ENCODE data around the gene CSNK1G1. TPM values are rescaled to one million over a fixed set of nuclear protein-coding genes. Genes with fewer than 3 reads are reported as not detected.

CSNK1G1 gene
- total and polyA plus RNA-seq, 7 donors: 3.0 to 24.3 (median 7.8) TPM

GRCh38 chr15:64288999-64289398 lies 67.0 kb downstream of the CSNK1G1 start:
- no peak for TF ChIP-seq POLR2A (IDR thresholded peaks at IDR 0.05)
- TF ChIP-seq POLR2AphosphoS5 (IDR thresholded peaks at IDR 0.05): no peak
- no peak for TF ChIP-seq EP300 (IDR thresholded peaks at IDR 0.05)
- TF ChIP-seq CTCF (IDR thresholded peaks at IDR 0.05): no peak
- Histone ChIP-seq H3K27ac (no peak overlapping the region), H3K9me3 (no peaks in the 10 kb centered on the region), H3K27me3 (no peaks in the 10 kb centered on the region), H3K4me1 (peaks cover 0 to 6% (median 0%) of the 10 kb centered on the region in 4 donors), H3K4me3 (no peak overlapping the region), H3K36me3 (no peaks in the 10 kb centered on the region)
- no peak for DNase-seq
- intact Hi-C loops (cut with DNase I): no loop called here
- 92 to 93% methylated on average over 8 of the region's 8 CpGs for whole genome bisulfite sequencing, 2 donors

- DNase-seq: no peak
- 75 to 87% methylated on average over 1 of the region's 1 CpG for WGBS, 2 donors
- intact Hi-C loops (cut with DNase I): no loop called here
- H3K27ac ChIP-seq: no peak overlapping the region
- no peak overlapping the region for H3K4me3 ChIP-seq
- H3K9me3 ChIP-seq: no peaks in the 10 kb centered on the region
- H3K27me3 ChIP-seq: no peaks in the 10 kb centered on the region
- no peaks in the 10 kb centered on the region for H3K36me3 ChIP-seq
- TF ChIP-seq POLR2A (IDR thresholded peaks at IDR 0.05) (no peak), CTCF (IDR thresholded peaks at IDR 0.05) (no peak), EP300 (IDR thresholded peaks at IDR 0.05) (no peak), POLR2AphosphoS5 (IDR thresholded peaks at IDR 0.05) (no peak)
- peaks cover 0 to 6% (median 0%) of the 10 kb centered on the region in 4 donors for H3K4me1 ChIP-seq
Measured at GRCh38 chr15:64288577-64288976, 67.4 kb downstream of the CSNK1G1 start.

GRCh38 chr15:64287953-64288352 lies 68.0 kb downstream of the CSNK1G1 start:
- intact Hi-C loops (cut with DNase I): no loop called here
- Histone ChIP-seq H3K4me1 (peaks cover 0 to 6% (median 0%) of the 10 kb centered on the region in 4 donors), H3K36me3 (no peaks in the 10 kb centered on the region), H3K4me3 (no peak overlapping the region), H3K27me3 (no peaks in the 10 kb centered on the region), H3K27ac (no peak overlapping the region), H3K9me3 (no peaks in the 10 kb centered on the region)
- WGBS, 2 donors: 34 to 79% methylated on average over 1 of the region's 1 CpG
- TF ChIP-seq EP300 (IDR thresholded peaks at IDR 0.05): no peak
- TF ChIP-seq POLR2A (IDR thresholded peaks at IDR 0.05): no peak
- TF ChIP-seq CTCF (IDR thresholded peaks at IDR 0.05): no peak
- TF ChIP-seq POLR2AphosphoS5 (IDR thresholded peaks at IDR 0.05): no peak
- no peak for DNase-seq

GRCh38 chr15:64286473-64286872 lies 69.5 kb downstream of the CSNK1G1 start:
- DNase-seq: no peak
- Histone ChIP-seq H3K27me3 (no peaks in the 10 kb centered on the region), H3K4me3 (no peak overlapping the region), H3K9me3 (no peaks in the 10 kb centered on the region), H3K4me1 (peaks cover 0 to 6% (median 0%) of the 10 kb centered on the region in 4 donors), H3K27ac (no peak overlapping the region), H3K36me3 (no peaks in the 10 kb centered on the region)
- intact Hi-C loops (cut with DNase I): no loop called here
- no peak for TF ChIP-seq EP300 (IDR thresholded peaks at IDR 0.05)
- no peak for TF ChIP-seq POLR2A (IDR thresholded peaks at IDR 0.05)
- TF ChIP-seq POLR2AphosphoS5 (IDR thresholded peaks at IDR 0.05): no peak
- TF ChIP-seq CTCF (IDR thresholded peaks at IDR 0.05): no peak

GRCh38 chr15:64285871-64286270 lies 70.1 kb downstream of the CSNK1G1 start:
- Histone ChIP-seq H3K9me3 (no peaks in the 10 kb centered on the region), H3K4me1 (peaks cover 0 to 6% (median 0%) of the 10 kb centered on the region in 4 donors), H3K4me3 (no peak overlapping the region), H3K27ac (no peak overlapping the region), H3K27me3 (no peaks in the 10 kb centered on the region), H3K36me3 (no peaks in the 10 kb centered on the region)
- intact Hi-C loops (cut with DNase I): no loop called here
- TF ChIP-seq EP300 (IDR thresholded peaks at IDR 0.05) (no peak), CTCF (IDR thresholded peaks at IDR 0.05) (no peak), POLR2A (IDR thresholded peaks at IDR 0.05) (no peak), POLR2AphosphoS5 (IDR thresholded peaks at IDR 0.05) (no peak)
- no peak for DNase-seq
- WGBS, 2 donors: 89% methylated on average over 7 of the region's 7 CpGs
